ENCODE data around the gene SCUBE3. TPM values are rescaled to one million over a fixed set of nuclear protein-coding genes. Genes with fewer than 3 reads are reported as not detected.

The SCUBE3 gene
- total RNA-seq, 1 experiment from 2014 or later, result 0.17 TPM

DNA sequence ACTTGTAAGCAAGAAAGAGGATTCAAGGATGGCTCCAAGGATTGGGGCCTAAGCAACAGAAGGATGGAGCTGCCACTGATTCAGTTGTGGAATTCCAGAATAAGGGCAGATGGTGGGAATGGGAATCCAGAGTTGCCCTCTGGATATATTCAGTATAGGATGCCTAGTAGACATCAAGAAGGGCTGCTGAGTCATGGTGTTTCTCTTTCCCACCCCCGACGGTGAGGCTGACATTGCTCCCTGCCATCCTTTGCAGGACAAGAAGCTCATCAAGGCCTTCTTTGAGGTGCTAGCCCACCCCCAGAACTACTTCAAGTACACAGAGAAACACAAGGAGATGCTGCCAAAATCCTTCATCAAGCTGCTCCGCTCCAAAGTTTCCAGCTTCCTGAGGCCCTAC lies 34.5 kb downstream of the SCUBE3 start:
- Histone ChIP-seq H3K9me2 (ENCODE audit: insufficient read depth) (no peaks in the 10 kb centered on the region), H3K27ac (no peak overlapping the region), H3K4me1 (replicated peaks; ENCODE audit: insufficient read depth) (no peaks in the 10 kb centered on the region), H3K27me3 (ENCODE audit: insufficient read depth, low read depth) (no peaks in the 10 kb centered on the region), H2AFZ (no peak overlapping the region), H3K36me3 (ENCODE audit: low read depth) (no peaks in the 10 kb centered on the region), H3K9me3 (ENCODE audit: insufficient read depth, low read depth) (no peaks in the 10 kb centered on the region), H3K4me3 (no peak overlapping the region), H3K79me2 (ENCODE audit: low read depth) (no peaks in the 10 kb centered on the region), H3K4me2 (no peak overlapping the region), H3F3A (ENCODE audit: insufficient read depth, low read depth) (no peaks in the 10 kb centered on the region), H4K20me1 (ENCODE audit: insufficient read depth) (no peaks in the 10 kb centered on the region)
- ChIA-PET CTCF (no interaction called here), POLR2A (ENCODE audit: unreplicated experiment) (no interaction called here)
- TF ChIP-seq, protein P1, sequence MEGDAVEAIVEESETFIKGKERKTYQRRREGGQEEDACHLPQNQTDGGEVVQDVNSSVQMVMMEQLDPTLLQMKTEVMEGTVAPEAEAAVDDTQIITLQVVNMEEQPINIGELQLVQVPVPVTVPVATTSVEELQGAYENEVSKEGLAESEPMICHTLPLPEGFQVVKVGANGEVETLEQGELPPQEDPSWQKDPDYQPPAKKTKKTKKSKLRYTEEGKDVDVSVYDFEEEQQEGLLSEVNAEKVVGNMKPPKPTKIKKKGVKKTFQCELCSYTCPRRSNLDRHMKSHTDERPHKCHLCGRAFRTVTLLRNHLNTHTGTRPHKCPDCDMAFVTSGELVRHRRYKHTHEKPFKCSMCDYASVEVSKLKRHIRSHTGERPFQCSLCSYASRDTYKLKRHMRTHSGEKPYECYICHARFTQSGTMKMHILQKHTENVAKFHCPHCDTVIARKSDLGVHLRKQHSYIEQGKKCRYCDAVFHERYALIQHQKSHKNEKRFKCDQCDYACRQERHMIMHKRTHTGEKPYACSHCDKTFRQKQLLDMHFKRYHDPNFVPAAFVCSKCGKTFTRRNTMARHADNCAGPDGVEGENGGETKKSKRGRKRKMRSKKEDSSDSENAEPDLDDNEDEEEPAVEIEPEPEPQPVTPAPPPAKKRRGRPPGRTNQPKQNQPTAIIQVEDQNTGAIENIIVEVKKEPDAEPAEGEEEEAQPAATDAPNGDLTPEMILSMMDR (conservative IDR thresholded peaks at IDR 0.05), result no peak
- TF ChIP-seq EZH2 (IDR thresholded peaks at IDR 0.05; ENCODE audit: low read depth), result no peak
- BruUV-seq (replicated peaks), result no TSS peak
- DNase-seq, result no peak
- intact Hi-C loops (cut with micrococcal nuclease; ENCODE audit: unreplicated experiment), result no loop called here

DNA sequence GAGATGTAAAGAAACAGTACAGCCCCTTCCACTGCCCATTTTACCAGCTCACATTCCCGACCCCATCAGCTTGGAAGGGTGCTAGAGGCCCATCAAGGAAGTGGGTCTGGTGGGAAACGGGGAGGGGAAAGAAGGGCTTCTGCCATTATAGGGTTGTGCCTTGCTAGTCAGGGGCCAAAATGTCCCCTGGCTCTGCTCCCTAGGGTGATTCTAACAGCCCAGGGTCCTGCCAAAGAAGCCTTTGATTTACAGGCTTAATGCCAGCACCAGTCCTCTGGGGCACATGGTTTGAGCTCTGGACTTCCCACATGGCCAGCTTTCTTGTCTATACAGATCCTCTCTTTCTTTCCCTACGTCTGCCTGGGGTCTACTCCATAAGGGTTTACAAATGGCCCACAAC lies 35.2 kb downstream of the SCUBE3 start:
- DNase-seq, result no peak
- Histone ChIP-seq H3K9me3 (ENCODE audit: insufficient read depth, low read depth) (no peaks in the 10 kb centered on the region), H3F3A (ENCODE audit: insufficient read depth, low read depth) (no peaks in the 10 kb centered on the region), H4K20me1 (ENCODE audit: insufficient read depth) (no peaks in the 10 kb centered on the region), H3K4me2 (no peak overlapping the region), H3K27me3 (ENCODE audit: insufficient read depth, low read depth) (no peaks in the 10 kb centered on the region), H3K4me3 (no peak overlapping the region), H2AFZ (no peak overlapping the region), H3K9me2 (ENCODE audit: insufficient read depth) (no peaks in the 10 kb centered on the region), H3K36me3 (ENCODE audit: low read depth) (no peaks in the 10 kb centered on the region), H3K4me1 (replicated peaks; ENCODE audit: insufficient read depth) (no peaks in the 10 kb centered on the region), H3K27ac (no peak overlapping the region), H3K79me2 (ENCODE audit: low read depth) (no peaks in the 10 kb centered on the region)
- CTCF ChIA-PET, result no interaction called here
- POLR2A ChIA-PET (ENCODE audit: unreplicated experiment), result no interaction called here
- intact Hi-C loops (cut with micrococcal nuclease; ENCODE audit: unreplicated experiment), result no loop called here
- TF ChIP-seq, protein P1 (conservative IDR thresholded peaks at IDR 0.05), result no peak
- no peak for TF ChIP-seq EZH2 (IDR thresholded peaks at IDR 0.05; ENCODE audit: low read depth)
- no TSS peak for BruUV-seq (replicated peaks)

DNA sequence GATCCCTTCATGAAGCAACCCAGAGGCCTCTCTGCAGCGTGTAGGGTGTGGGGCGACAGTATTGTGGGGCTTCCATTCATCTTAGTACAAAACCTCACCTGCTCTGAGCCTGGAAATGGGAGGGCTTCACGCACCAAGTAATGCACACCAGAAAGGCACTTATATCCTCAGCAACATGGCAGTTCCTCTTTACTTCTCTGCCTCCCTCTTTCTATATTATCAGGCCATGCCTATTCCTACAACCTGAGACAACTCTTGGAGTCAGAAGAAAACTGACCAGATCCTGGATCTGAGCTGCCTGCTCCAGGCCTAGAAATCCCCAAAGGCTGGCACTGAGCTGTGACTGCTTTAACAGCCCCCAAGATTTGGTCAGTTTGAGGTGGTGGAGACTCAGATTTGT lies 38.2 kb downstream of the SCUBE3 start:
- ChIA-PET POLR2A (ENCODE audit: unreplicated experiment) (no interaction called here), CTCF (no interaction called here)
- TF ChIP-seq, protein P1 (conservative IDR thresholded peaks at IDR 0.05), result no peak
- no peak for TF ChIP-seq EZH2 (IDR thresholded peaks at IDR 0.05; ENCODE audit: low read depth)
- no peak for DNase-seq
- H4K20me1 ChIP-seq (ENCODE audit: insufficient read depth), result no peaks in the 10 kb centered on the region
- H3K27me3 ChIP-seq (ENCODE audit: insufficient read depth, low read depth), result no peaks in the 10 kb centered on the region
- H3K4me2 ChIP-seq, result no peak overlapping the region
- H3K27ac ChIP-seq, result no peak overlapping the region
- H3K9me2 ChIP-seq (ENCODE audit: insufficient read depth), result no peaks in the 10 kb centered on the region
- H3K4me3 ChIP-seq, result no peak overlapping the region
- no TSS peak for BruUV-seq (replicated peaks)
- no peaks in the 10 kb centered on the region for H3F3A ChIP-seq (ENCODE audit: insufficient read depth, low read depth)
- intact Hi-C loops (cut with micrococcal nuclease; ENCODE audit: unreplicated experiment), result no loop called here
- no peak overlapping the region for H2AFZ ChIP-seq
- no peaks in the 10 kb centered on the region for H3K36me3 ChIP-seq (ENCODE audit: low read depth)
- 0 out of 2 replicates have a peak, but pooled peaks cover 3% of the 10 kb centered on the region for H3K79me2 ChIP-seq (ENCODE audit: low read depth)
- H3K4me1 ChIP-seq (replicated peaks; ENCODE audit: insufficient read depth), result no peaks in the 10 kb centered on the region
- H3K9me3 ChIP-seq (ENCODE audit: insufficient read depth, low read depth), result no peaks in the 10 kb centered on the region
